ENCODE data around the gene RAET1E. TPM values are rescaled to one million over a fixed set of nuclear protein-coding genes. Genes with fewer than 3 reads are reported as not detected.
A peak's percentile ranks its signal among the peaks of the same experiment; 100 is the strongest.
"Not testable (repeated sequence)": the region's sequence is repeated elsewhere in the genome, so short reads cannot be mapped to it uniquely, and the experiment has no call there.

The RAET1E gene
- total RNA-seq, 1 donor: 0.63 TPM

- no peak for TF ChIP-seq CTCF (IDR thresholded peaks at IDR 0.05; ENCODE audit: insufficient read depth, low read length)
- DNase-seq (ENCODE audit: low read depth): no peak
- H3K4me3 ChIP-seq (ENCODE audit: low read depth, low read length): no peak overlapping the region
Measured at GRCh38 chr6:149939909-149940671, 42.2 kb upstream of the RAET1E start.

- no peak for TF ChIP-seq CTCF (IDR thresholded peaks at IDR 0.05; ENCODE audit: insufficient read depth, low read length)
- DNase-seq (ENCODE audit: low read depth): no peak
- H3K4me3 ChIP-seq (ENCODE audit: low read depth, low read length): no peak overlapping the region
Measured at GRCh38 chr6:149939356-149939648, 41.4 kb upstream of the RAET1E start.

- TF ChIP-seq CTCF (IDR thresholded peaks at IDR 0.05; ENCODE audit: insufficient read depth, low read length): no peak
- peak overlapping the region; percentile 58 for H3K4me3 ChIP-seq (ENCODE audit: low read depth, low read length)
- no peak for DNase-seq (ENCODE audit: low read depth)
Measured at GRCh38 chr6:149938571-149939355, 40.9 kb upstream of the RAET1E start.

GRCh38 chr6:149938013-149938570 is 40.2 kb upstream of the RAET1E start:
- H3K4me3 ChIP-seq (ENCODE audit: low read depth, low read length): peak overlapping the region; percentile 58
- not testable (repeated sequence) for DNase-seq (ENCODE audit: low read depth)

- no peak for DNase-seq (ENCODE audit: low read depth)
- TF ChIP-seq CTCF (IDR thresholded peaks at IDR 0.05; ENCODE audit: insufficient read depth, low read length): no peak
- no peak overlapping the region for H3K4me3 ChIP-seq (ENCODE audit: low read depth, low read length)
Measured at GRCh38 chr6:149936743-149937142, 38.8 kb upstream of the RAET1E start.

GRCh38 chr6:149935668-149936067 is 37.8 kb upstream of the RAET1E start:
- H3K4me3 ChIP-seq (ENCODE audit: low read depth, low read length): no peak overlapping the region
- DNase-seq (ENCODE audit: low read depth): no peak
- no peak for TF ChIP-seq CTCF (IDR thresholded peaks at IDR 0.05; ENCODE audit: insufficient read depth, low read length)

- DNase-seq (ENCODE audit: low read depth): no peak
- no peak for TF ChIP-seq CTCF (IDR thresholded peaks at IDR 0.05; ENCODE audit: insufficient read depth, low read length)
- H3K4me3 ChIP-seq (ENCODE audit: low read depth, low read length): no peak overlapping the region
Measured at GRCh38 chr6:149935246-149935645, 37.3 kb upstream of the RAET1E start.

All from fibroblast of the aortic adventitia (primary cell).